ENCODE measurements around the gene RNU5B-1.
"Not testable (repeated sequence)": the region's sequence is repeated elsewhere in the genome, so short reads cannot be mapped to it uniquely, and the experiment has no call there.

RNU5B-1 gene

GRCh38 chr15:65346856-65347598 is 42.5 kb downstream of the RNU5B-1 start:
- in situ Hi-C loops (cut with MboI; ENCODE audit: low pct_unique_long_range_greater_than_20kb, low sequenced_read_pairs, unreplicated experiment): no loop called here
- no peak for DNase-seq (ENCODE audit: low spot score)

GRCh38 chr15:65347756-65348155 is 43.3 kb downstream of the RNU5B-1 start:
- DNase-seq (ENCODE audit: low spot score); in situ Hi-C loops (cut with MboI; ENCODE audit: low pct_unique_long_range_greater_than_20kb, low sequenced_read_pairs, unreplicated experiment): not testable (repeated sequence)

More at GRCh38 chr15:65346856-65347598, 42.5 kb downstream of the RNU5B-1 start:
- no peak for TF ChIP-seq CTCF (IDR thresholded peaks at IDR 0.05; ENCODE audit: extremely low read depth, insufficient read depth, missing control alignments)

GRCh38 chr15:65349338-65349737 is 44.9 kb downstream of the RNU5B-1 start:
- TF ChIP-seq CTCF (IDR thresholded peaks at IDR 0.05; ENCODE audit: extremely low read depth, insufficient read depth, missing control alignments): no peak
- in situ Hi-C loops (cut with MboI; ENCODE audit: low pct_unique_long_range_greater_than_20kb, low sequenced_read_pairs, unreplicated experiment): no loop called here
- no peak for DNase-seq (ENCODE audit: low spot score)

GRCh38 chr15:65351972-65352371 is 47.5 kb downstream of the RNU5B-1 start:
- DNase-seq (ENCODE audit: low spot score); in situ Hi-C loops (cut with MboI; ENCODE audit: low pct_unique_long_range_greater_than_20kb, low sequenced_read_pairs, unreplicated experiment): not testable (repeated sequence)
